ENCODE measurements around the gene AQP3. TPM values are rescaled to one million over a fixed set of nuclear protein-coding genes. Genes with fewer than 3 reads are reported as not detected.
A peak's percentile ranks its signal among the peaks of the same experiment; 100 is the strongest.
"Not testable (repeated sequence)": the region's sequence is repeated elsewhere in the genome, so short reads cannot be mapped to it uniquely, and the experiment has no call there.

AQP3 gene
- total RNA-seq, 1 donor from 2014 or later: 6.3 TPM

DNA sequence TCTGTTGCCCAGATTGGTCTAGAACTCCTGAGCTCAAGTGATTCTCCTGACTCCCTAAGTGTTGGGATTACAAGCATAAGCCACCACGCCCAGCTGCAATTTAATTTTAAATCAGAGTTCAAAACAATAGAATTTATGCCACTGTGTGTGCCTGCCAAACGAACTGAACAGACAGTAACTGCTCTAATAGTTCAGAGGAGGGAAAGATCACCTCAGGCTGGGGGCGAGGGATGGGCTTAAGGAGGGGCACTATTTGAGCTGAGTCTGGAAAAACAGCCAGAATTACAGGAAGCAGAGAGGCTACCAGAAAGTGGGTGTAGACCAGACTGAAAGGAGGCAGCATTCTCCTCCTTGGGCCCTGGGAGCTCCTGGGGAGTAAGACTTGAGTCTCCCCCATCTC is 14.1 kb upstream of the AQP3 start:
- Mint-ChIP-seq H3K4me1 (ENCODE audit: low read depth) (peaks cover 10% of the 10 kb centered on the region), H3K27ac (no peak overlapping the region), H3K36me3 (ENCODE audit: insufficient read depth) (peaks cover 8% of the 10 kb centered on the region), H3K9me3 (ENCODE audit: low read depth) (no peaks in the 10 kb centered on the region), H3K27me3 (no peaks in the 10 kb centered on the region), H3K4me3 (ENCODE audit: low read depth) (no peak overlapping the region)
- TF ChIP-seq, protein P1, sequence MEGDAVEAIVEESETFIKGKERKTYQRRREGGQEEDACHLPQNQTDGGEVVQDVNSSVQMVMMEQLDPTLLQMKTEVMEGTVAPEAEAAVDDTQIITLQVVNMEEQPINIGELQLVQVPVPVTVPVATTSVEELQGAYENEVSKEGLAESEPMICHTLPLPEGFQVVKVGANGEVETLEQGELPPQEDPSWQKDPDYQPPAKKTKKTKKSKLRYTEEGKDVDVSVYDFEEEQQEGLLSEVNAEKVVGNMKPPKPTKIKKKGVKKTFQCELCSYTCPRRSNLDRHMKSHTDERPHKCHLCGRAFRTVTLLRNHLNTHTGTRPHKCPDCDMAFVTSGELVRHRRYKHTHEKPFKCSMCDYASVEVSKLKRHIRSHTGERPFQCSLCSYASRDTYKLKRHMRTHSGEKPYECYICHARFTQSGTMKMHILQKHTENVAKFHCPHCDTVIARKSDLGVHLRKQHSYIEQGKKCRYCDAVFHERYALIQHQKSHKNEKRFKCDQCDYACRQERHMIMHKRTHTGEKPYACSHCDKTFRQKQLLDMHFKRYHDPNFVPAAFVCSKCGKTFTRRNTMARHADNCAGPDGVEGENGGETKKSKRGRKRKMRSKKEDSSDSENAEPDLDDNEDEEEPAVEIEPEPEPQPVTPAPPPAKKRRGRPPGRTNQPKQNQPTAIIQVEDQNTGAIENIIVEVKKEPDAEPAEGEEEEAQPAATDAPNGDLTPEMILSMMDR (IDR thresholded peaks at IDR 0.05; ENCODE audit: unreplicated experiment): no peak
- DNase-seq (ENCODE audit: low spot score, unreplicated experiment): no peak

DNA sequence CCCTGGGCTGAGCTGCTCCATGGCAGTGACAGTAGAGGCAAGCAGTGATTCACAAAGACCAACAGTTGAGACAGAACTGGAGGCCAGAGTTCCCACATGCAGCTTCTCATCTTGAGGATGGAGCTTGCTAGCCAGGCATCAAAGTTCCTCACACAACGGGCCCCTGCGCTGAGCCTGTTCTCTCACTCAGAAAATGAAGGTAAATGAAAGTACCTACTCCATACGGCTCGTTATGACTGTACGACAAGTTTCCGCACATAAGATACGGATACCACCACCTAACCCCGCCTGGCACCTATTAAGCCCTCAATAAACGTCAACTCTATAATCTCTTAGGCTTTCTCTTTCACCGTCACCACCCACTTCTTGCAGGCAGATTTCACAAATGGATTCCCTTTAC is 13.5 kb upstream of the AQP3 start:
- H3K9me3 Mint-ChIP-seq (ENCODE audit: low read depth): no peaks in the 10 kb centered on the region
- TF ChIP-seq, protein P1 (IDR thresholded peaks at IDR 0.05; ENCODE audit: unreplicated experiment): no peak
- H3K27me3 Mint-ChIP-seq: no peaks in the 10 kb centered on the region
- DNase-seq (ENCODE audit: low spot score, unreplicated experiment): no peak
- H3K27ac Mint-ChIP-seq: no peak overlapping the region
- H3K4me1 Mint-ChIP-seq (ENCODE audit: low read depth): peaks cover 10% of the 10 kb centered on the region
- H3K36me3 Mint-ChIP-seq (ENCODE audit: insufficient read depth): peaks cover 7% of the 10 kb centered on the region
- H3K4me3 Mint-ChIP-seq (ENCODE audit: low read depth): no peak overlapping the region

DNA sequence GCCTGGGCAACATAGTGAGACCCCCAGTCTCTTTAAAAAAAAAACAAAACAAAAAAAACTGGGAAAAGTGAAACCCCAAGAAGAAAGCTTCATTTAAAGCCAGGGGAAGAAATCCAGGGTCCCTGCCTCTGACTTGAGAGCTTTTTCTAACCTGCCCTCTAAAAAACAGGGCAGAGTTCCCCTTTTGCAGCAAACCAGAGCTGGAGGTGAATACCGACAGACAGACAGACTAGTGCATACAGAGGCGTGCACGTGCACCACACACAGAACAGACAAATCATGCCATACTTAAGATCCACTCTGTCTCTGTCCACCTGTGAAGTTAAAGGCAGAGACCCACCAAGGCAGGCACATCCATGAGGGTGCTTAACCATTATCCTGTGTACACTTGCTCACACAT is 11.7 kb upstream of the AQP3 start:
- Mint-ChIP-seq H3K27ac (peak overlapping the region; percentile 73), H3K4me3 (ENCODE audit: low read depth) (no peak overlapping the region), H3K36me3 (ENCODE audit: insufficient read depth) (no peaks in the 10 kb centered on the region), H3K9me3 (ENCODE audit: low read depth) (no peaks in the 10 kb centered on the region), H3K4me1 (ENCODE audit: low read depth) (peaks cover 10% of the 10 kb centered on the region), H3K27me3 (no peaks in the 10 kb centered on the region)
- TF ChIP-seq, protein P1 (IDR thresholded peaks at IDR 0.05; ENCODE audit: unreplicated experiment): no peak
- no peak for DNase-seq (ENCODE audit: low spot score, unreplicated experiment)

DNA sequence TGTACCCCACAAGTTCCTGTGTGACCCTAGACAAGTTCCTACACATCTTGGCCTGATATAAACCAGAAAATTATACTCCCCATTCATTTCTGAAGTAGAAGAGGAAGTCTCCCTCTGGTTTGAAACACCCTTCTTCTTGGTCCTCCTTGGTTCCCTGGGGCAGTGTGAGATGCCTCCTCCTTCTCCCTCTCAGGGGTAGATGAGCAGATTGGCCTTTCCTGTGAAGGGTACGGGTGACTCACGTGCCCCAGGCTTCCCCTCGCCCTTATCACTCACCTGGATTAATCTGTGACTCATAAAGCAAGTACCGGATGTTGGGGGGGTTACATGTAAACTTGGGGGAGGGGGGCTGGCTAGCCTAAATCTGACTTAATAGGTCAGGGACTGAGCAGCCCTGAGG is 11.1 kb upstream of the AQP3 start:
- Mint-ChIP-seq H3K4me1 (ENCODE audit: low read depth) (peaks cover 10% of the 10 kb centered on the region), H3K36me3 (ENCODE audit: insufficient read depth) (no peaks in the 10 kb centered on the region), H3K4me3 (ENCODE audit: low read depth) (no peak overlapping the region), H3K27ac (peak overlapping the region; percentile 73), H3K27me3 (no peaks in the 10 kb centered on the region), H3K9me3 (ENCODE audit: low read depth) (no peaks in the 10 kb centered on the region)
- DNase-seq (ENCODE audit: low spot score, unreplicated experiment): no peak
- TF ChIP-seq, protein P1 (IDR thresholded peaks at IDR 0.05; ENCODE audit: unreplicated experiment): no peak

DNA sequence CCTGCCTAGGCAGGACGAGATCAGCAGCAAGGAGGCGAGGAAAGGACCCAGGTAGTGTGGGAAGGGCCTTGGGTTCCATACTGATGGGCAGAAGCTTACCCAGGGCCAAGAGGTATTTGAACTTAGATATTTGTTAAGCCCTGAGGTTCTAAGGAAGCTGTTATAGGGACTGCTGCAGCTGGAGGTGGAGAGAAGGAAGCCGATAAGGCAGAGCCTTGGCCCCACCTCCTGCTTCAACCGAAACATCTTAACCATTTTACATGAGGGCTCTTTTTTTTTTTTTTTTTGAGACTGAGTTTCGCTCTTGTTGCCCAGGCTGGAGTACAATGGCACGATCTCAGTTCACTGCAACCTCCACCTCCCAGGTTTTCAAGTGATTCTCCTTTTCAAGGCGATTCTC is 8.6 kb upstream of the AQP3 start:
- Mint-ChIP-seq H3K36me3 (ENCODE audit: insufficient read depth) (no peaks in the 10 kb centered on the region), H3K9me3 (ENCODE audit: low read depth) (no peaks in the 10 kb centered on the region), H3K27me3 (no peaks in the 10 kb centered on the region), H3K4me1 (ENCODE audit: low read depth) (peaks cover 12% of the 10 kb centered on the region), H3K4me3 (ENCODE audit: low read depth) (no peak overlapping the region), H3K27ac (no peak overlapping the region)
- no peak for DNase-seq (ENCODE audit: low spot score, unreplicated experiment)
- TF ChIP-seq, protein P1 (IDR thresholded peaks at IDR 0.05; ENCODE audit: unreplicated experiment): no peak

DNA sequence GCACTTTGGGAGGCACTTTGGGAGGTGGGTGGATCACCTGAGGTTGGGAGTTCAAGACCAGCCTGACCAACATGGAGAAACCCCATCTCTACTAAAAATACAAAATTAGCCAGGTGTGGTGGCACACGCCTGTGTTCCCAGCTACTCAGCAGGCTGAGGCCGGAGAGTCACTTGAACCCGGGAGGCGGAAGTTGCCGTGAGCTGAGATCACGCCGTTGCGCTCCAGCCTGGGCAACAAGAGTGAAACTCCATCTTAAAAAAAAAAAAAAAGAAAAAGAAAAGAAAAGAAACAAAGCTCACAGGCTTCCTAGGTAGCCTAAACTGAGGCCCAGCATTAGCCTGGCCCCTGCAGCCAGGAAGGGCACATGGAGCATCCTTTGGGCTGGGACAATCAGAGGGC is 8.1 kb upstream of the AQP3 start:
- H3K9me3 Mint-ChIP-seq (ENCODE audit: low read depth): not testable (repeated sequence)

DNA sequence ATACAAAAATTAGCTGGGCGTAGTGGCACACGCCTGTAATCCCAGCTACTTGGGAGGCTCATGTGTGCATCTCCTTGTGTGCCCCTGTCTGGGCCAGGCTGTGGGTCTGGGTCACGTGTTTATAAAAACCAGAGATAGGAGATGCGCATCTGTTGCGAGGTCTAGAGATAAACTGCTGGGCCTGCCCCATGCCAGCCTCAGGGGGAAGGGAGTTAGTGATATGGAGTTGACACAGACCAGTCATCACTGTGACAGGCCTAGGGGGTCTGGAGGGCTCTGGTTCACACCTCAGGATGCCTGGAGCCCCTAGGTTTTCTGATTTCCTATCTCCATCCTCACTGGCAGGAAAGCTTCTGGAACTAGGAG is 7.3 kb upstream of the AQP3 start:
- peaks cover 12% of the 10 kb centered on the region for H3K4me1 Mint-ChIP-seq (ENCODE audit: low read depth)
- not testable (repeated sequence) for H3K4me3 Mint-ChIP-seq (ENCODE audit: low read depth); H3K36me3 Mint-ChIP-seq (ENCODE audit: insufficient read depth); DNase-seq (ENCODE audit: low spot score, unreplicated experiment); H3K27ac Mint-ChIP-seq; H3K9me3 Mint-ChIP-seq (ENCODE audit: low read depth); H3K27me3 Mint-ChIP-seq

More for the DNA sequence above, 8.1 kb upstream of the AQP3 start:
- H3K4me1 Mint-ChIP-seq (ENCODE audit: low read depth): peaks cover 12% of the 10 kb centered on the region
- H3K4me3 Mint-ChIP-seq (ENCODE audit: low read depth); H3K36me3 Mint-ChIP-seq (ENCODE audit: insufficient read depth); H3K27ac Mint-ChIP-seq; H3K27me3 Mint-ChIP-seq; DNase-seq (ENCODE audit: low spot score, unreplicated experiment): not testable (repeated sequence)

All from progenitor cell of endocrine pancreas (in vitro differentiated cells).